Measurements from ENCODE around the gene MAPK10. TPM values are rescaled to one million over a fixed set of nuclear protein-coding genes. Genes with fewer than 3 reads are reported as not detected.
"Not testable (repeated sequence)": the region's sequence is repeated elsewhere in the genome, so short reads cannot be mapped to it uniquely, and the experiment has no call there.

The MAPK10 gene
- total RNA-seq, 1 experiment from 2014 or later: 0.03 TPM

DNA sequence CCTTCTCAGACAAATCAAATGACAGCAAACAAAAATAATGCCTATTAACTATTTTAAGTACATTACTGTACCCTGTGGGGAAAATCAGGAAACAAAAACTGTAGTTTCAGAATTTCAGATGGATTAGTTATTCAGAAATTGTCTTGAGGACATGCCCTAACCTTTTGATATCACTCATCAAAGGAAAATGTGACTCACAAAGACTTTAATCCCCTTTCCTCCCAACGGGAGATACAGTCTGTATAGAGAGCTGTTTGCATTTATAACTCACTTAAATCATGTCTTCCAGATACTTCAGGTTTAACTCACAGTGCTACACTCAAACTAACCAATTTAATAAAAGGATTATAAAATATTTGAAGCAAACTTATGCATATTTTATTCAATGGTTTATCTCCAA is 304.0 kb downstream of the MAPK10 start:
- Histone ChIP-seq H3K4me3 (no peak overlapping the region), H3K9me3 (no peaks in the 10 kb centered on the region), H3K36me3 (no peaks in the 10 kb centered on the region), H3K27me3 (no peaks in the 10 kb centered on the region)
- no peak for DNase-seq

DNA sequence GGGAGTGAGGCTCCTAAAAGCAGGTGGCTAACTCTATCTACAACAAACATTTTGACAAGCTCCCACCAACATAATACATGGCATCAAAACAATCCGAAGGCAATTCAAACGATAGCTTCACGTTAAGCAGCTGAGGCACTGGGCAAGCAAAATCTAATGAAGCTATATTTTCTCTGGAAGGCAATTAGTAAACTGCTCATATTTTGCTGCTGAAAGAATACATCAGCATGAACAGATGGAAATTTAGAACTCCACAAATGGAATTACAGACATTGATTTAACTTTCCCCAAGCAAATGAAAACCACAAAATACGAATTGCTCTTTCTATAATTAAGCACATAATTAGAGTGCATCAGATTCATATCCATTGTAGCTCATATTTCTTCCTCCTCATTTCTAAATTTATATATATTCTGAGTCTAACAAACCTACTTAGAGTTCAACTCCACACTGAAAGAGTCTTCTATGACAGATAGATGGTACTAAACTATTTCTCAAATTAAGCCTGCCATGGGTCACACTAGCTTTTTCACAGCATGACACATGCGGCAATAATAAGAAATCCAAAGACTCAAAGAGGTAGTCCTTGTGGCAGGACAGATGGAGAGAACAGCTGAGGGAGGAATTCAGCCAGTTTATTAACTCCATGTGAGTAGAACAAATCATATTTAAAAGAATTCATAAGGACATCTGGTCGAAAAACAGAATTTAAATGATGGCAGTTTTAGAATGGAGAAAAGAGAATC is 305.4 kb downstream of the MAPK10 start:
- Histone ChIP-seq H3K9me3 (no peaks in the 10 kb centered on the region), H3K36me3 (no peaks in the 10 kb centered on the region), H3K4me3 (no peak overlapping the region), H3K27me3 (no peaks in the 10 kb centered on the region)
- DNase-seq: no peak

DNA sequence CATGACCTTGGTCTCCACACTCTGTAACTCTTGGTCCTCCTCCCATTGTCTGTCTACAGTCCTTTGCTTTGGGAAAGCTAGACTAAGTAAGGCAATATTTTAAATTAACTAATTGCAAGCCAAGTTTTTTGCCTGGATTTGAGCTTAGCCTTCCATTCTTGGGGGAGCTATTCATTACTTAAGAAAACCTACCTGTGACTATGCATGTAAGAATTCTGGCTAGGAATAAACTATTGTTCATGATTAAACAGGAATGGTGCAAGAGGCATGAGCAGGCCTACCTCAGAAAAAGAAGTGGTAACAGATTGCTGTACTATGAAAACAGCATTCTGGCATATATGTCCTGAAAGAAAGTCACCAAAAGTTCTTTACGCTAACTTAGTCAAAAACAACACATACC is 309.4 kb downstream of the MAPK10 start:
- DNase-seq: no peak
- Histone ChIP-seq H3K36me3 (no peaks in the 10 kb centered on the region), H3K4me3 (no peak overlapping the region), H3K9me3 (no peaks in the 10 kb centered on the region), H3K27me3 (no peaks in the 10 kb centered on the region)

DNA sequence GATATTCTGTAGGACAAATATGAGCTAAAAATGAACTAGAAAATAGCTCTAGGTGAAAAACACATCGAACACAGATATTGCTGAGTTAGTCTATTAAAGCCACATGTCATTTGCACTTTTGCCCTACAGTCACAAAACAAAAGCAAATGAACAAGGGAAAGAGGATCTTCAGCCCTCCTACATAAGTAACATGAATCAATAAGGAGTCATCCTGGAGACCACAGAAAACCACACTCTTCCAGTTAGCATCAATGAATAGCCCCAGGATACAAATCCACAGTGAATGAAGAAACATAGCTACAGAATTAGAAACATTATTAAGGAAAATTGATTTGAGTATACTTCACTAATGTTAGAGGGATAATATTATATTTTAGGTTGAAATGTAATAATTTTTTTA is 311.4 kb downstream of the MAPK10 start:
- DNase-seq: no peak

DNA sequence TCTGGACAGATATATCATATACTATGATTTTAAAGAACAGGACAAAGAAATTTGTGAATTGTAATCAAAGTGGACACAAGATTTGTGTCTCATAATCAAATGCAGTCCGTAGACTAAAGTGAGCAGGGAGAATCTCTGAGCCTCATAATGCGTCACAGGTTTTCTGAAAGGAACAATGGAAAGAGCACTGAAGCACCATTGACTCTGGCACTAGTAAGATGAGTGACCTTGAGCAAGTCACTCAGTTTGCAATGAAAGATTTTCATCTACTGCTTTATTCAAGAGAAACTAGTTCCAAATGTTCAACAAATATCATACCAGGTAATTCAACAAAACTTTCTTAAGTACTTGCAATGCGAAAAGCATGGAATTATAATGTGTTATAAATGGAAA is 315.3 kb downstream of the MAPK10 start:
- no peaks in the 10 kb centered on the region for H3K36me3 ChIP-seq
- DNase-seq: no peak
- no peak overlapping the region for H3K4me3 ChIP-seq
- H3K27me3 ChIP-seq: no peaks in the 10 kb centered on the region
- H3K9me3 ChIP-seq: peaks cover 2% of the 10 kb centered on the region; the same call in 1 of the 2 replicates

More for the DNA sequence above, 311.4 kb downstream of the MAPK10 start:
- Histone ChIP-seq H3K27me3 (no peaks in the 10 kb centered on the region), H3K9me3 (no peaks in the 10 kb centered on the region), H3K36me3 (no peaks in the 10 kb centered on the region), H3K4me3 (no peak overlapping the region)

DNA sequence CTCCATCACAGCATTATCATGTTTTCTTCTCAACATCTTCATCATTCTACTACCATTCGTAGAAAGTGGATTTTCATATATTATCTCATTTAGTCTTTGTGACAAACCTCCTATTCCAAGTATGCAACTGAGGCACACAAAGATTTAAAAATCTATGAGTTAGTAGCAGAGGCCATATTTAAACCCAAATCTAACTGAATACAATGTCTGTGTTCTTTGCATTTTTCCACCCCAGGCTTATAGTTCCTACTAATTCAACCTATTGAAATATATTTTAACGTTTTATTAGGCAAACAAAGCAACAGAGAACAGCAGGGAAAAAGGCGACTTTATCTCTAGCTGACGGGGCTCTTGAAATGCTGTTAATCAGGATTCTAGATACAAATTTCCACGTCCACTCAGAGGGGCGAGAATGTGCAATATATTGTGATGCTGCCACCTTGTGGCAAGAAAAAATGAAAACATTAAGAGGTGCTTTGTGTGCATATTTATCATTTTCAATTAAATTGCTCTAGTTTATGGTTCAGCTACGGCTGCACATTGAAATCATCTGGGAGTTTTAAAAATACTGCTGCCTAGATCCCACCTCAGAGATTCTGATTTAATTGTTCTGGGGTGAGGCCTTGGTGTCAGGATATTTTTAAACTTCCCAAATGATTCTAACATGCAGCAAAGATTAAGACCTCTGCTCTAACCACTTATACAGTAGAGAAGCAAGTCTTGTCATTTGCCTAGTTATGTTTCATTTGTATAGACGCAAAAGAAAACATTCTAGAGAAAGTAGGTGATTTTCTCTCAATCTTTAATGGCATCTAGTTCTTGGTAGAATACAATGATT is 315.9 kb downstream of the MAPK10 start:
- no peak for DNase-seq
- H3K36me3 ChIP-seq: no peaks in the 10 kb centered on the region
- H3K4me3 ChIP-seq: no peak overlapping the region
- H3K27me3 ChIP-seq: no peaks in the 10 kb centered on the region
- peaks cover 2% of the 10 kb centered on the region; the same call in 1 of the 2 replicates for H3K9me3 ChIP-seq

DNA sequence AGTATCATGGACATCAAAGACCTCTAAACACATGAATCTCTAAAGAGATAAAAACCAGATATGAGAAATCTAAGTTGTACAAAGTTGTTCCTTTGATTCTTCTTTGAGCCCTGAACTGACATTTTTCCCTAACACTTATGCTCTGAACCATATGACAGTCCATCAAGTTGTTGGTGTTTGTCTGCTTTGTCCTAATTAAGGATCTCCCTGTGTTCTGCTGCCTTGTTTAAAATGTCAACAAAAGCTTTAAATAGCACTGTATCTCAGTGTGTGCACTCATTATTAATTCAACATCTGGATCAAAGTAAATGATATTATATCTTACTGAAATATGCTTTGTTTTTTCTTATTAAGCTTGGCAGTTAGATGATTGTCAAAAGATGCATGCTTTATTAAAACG is 321.8 kb downstream of the MAPK10 start:
- DNase-seq: no peak
- Histone ChIP-seq H3K27me3 (no peaks in the 10 kb centered on the region), H3K36me3 (no peaks in the 10 kb centered on the region), H3K4me3 (no peak overlapping the region), H3K9me3 (peaks cover 2% of the 10 kb centered on the region; the same call in 1 of the 2 replicates)

DNA sequence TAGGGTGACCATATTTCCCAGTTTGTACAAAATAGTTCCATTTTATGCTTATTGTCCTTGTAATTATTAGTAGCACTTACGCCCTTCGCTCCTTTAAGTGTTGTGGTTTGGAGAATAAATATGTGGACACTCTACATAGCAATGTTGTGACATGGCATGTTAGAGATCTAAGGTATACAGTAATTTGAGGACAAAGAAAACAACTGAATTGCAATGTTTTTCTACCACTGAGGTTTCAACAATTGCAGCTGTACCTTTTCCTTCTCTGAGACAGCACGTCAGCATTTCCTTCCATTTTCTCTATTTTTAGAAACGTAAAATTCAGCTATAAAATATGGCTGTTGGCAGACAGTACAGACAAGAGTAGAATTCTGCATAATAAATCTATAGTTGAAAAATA is 323.1 kb downstream of the MAPK10 start:
- no peak overlapping the region for H3K4me3 ChIP-seq
- H3K27me3 ChIP-seq: no peaks in the 10 kb centered on the region
- peaks cover 2% of the 10 kb centered on the region; the same call in 1 of the 2 replicates for H3K9me3 ChIP-seq
- DNase-seq: no peak
- H3K36me3 ChIP-seq: no peaks in the 10 kb centered on the region

DNA sequence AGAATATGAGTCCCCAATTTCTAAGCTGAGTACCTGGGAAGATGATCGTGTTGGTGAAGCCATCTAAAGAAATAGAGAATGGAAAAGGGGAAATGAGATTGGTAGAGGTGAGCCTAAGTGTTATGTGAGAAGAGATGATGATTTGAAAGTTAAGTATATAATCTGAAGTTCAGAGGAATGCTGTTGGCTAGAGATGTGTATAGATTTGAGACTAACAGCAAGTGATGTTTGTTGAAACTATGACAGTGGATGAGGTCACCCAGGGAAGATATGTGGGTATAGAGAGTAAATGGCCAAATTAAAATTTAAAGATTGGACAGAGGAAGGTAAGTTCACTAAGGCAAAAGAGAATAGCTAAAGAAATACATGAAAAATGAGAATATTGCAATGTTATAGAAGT is 324.2 kb downstream of the MAPK10 start:
- H3K36me3 ChIP-seq: no peaks in the 10 kb centered on the region
- DNase-seq: no peak
- no peak overlapping the region for H3K4me3 ChIP-seq
- H3K27me3 ChIP-seq: no peaks in the 10 kb centered on the region
- H3K9me3 ChIP-seq: no peaks in the 10 kb centered on the region

DNA sequence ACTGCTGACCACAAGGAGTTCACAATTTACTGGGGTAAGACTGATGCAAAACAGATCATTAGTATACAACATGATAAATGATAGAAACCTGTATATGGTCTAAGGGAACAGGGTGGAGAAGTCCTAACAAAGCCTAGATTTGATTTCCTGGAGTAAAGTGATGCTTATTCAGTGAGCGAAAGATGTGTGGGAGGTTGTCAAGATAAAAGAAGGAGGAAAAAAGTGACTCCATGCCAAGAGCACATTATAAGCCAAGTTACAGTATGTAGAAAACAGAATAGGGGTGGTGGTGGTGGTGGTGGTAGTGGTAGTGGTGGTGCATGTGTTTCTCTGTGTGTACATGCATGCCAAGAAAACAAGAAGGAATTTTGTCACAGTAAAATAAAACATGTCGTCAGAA is 325.2 kb downstream of the MAPK10 start:
- no peak for DNase-seq
- H3K36me3 ChIP-seq: no peaks in the 10 kb centered on the region

DNA sequence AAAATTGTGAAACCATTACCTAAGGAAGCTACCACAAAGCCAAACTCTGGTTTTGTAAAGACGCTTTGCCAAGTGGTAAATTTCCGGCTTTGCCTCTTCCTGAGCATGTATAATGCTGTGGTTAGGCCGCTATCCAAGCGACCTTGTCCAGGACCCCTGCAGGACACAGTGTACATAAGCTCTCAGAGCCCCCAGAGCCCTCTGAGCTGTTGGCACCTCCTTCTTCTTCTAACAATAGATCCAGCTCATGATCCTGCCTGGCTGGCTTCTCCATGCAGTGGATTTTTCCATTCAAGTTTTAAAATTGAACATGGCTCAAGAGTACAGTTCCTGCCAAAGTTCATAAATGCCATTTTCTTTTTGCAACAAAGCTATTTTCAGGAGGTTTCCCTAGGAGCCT is 326.7 kb downstream of the MAPK10 start:
- H3K9me3 ChIP-seq: no peaks in the 10 kb centered on the region
- DNase-seq: peak; percentile 95
- no peaks in the 10 kb centered on the region for H3K27me3 ChIP-seq
- no peaks in the 10 kb centered on the region for H3K36me3 ChIP-seq
- no peak overlapping the region for H3K4me3 ChIP-seq

More for the DNA sequence above, 325.2 kb downstream of the MAPK10 start:
- Histone ChIP-seq H3K27me3 (no peaks in the 10 kb centered on the region), H3K4me3 (no peak overlapping the region), H3K9me3 (no peaks in the 10 kb centered on the region)

DNA sequence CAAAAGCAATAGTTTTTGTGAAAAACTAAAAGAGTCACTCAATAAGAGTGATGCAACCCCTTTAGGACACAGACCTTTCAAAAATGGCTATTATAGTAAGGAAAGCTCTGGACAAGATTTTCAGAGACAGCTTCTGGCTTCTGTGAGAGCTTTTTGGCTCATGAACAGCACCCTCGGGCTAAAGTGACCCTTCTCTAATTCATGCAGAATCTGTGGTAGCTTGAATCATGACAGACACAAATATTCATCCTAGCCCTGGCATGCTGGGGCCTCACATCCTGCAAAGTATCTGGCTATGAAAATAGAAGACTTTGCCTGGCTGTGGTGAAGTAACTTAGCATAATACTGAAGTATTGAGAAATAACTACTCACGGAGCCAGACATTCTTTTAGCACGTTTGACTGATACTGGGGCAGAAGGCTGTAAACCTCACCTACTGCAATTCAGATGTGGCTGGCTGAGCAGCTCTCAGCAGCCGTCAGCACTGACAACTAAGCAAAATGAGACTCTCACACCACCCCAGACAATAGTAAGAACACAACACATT is 327.3 kb downstream of the MAPK10 start:
- no peaks in the 10 kb centered on the region for H3K9me3 ChIP-seq
- peak; percentile 86 for DNase-seq
- H3K4me3 ChIP-seq: no peak overlapping the region
- H3K36me3 ChIP-seq: no peaks in the 10 kb centered on the region
- no peaks in the 10 kb centered on the region for H3K27me3 ChIP-seq

DNA sequence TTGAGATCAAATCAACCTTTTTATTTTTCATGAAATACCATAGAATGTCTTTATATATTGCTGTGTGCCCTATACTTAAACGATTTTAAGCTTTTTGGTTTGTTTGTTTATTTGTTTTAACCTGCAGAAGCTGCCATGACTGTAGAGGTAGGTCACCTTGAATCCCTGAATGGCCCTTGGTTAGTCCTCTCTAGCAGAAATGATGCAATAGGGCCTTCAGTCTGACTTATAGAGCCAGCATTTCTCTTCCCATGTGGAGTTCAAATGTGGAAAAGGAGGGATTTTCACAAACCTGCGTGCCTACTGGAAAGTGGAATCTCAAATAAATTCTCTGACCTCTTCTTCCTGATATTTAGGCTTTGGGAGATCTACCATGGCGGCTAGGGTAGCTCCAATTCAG is 327.9 kb downstream of the MAPK10 start:
- Histone ChIP-seq H3K36me3 (no peaks in the 10 kb centered on the region), H3K4me3 (no peak overlapping the region), H3K27me3 (no peaks in the 10 kb centered on the region), H3K9me3 (no peaks in the 10 kb centered on the region)
- no peak for DNase-seq

DNA sequence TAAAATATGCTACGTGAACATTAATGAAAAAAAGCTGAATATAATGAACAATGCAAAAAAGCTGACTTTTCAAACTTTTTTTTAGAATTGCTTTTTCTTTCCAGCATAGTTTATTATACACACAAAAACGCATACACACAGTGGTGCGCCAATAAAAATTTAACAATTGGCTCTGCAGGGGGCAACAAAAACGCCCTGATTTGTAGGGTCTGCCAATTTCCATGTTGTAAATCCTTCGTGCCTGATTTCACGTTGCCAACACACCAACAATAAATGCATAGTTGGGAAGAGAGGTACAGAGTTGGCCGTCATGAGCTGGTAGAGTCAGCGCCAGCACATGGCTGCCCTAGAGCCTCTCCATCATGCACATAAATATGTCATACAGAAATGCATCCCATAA is 333.1 kb downstream of the MAPK10 start:
- Histone ChIP-seq H3K9me3 (no peaks in the 10 kb centered on the region), H3K36me3 (no peaks in the 10 kb centered on the region), H3K4me3 (no peak overlapping the region), H3K27me3 (no peaks in the 10 kb centered on the region)
- no peak for DNase-seq

DNA sequence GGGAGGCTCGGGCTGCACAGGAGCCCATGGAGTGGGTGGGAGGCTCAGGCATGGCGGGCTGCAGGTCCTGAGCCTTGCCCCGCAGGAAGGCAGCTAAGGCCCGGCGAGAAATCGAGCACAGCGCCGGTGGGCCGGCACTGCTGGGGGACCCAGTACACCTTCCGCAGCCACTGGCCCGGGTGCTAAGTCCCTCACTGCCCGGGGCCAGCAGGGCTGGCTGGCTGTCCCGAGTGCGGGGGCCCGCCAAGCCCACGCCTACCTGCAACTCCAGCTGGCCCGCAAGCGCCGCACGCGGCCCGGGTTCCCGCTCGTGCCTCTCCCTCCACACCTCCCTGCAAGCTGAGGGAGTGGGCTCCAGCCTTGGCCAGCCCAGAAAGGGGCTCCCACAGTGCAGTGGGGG is 338.2 kb downstream of the MAPK10 start:
- DNase-seq, H3K36me3 ChIP-seq, H3K4me3 ChIP-seq, H3K27me3 ChIP-seq, H3K9me3 ChIP-seq: not testable (repeated sequence)

DNA sequence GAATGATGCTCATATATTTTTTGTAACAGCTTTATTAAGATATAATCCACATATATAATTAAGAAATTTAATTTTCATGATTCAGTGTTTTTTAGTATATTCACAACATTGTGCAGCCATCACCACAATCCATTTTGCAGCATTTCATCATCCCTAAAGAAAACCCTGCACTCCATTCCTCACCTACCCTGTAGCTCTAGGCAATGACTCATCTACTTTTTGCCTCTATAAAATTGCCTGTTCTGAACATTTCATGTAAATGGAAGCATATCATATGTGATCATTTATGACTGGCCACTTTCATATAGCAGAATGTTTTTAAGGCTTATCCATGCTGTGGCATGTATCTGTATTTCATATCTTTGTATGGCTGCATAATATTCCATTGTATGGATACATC is 339.9 kb downstream of the MAPK10 start:
- no peak for DNase-seq
- Histone ChIP-seq H3K4me3 (no peak overlapping the region), H3K36me3 (no peaks in the 10 kb centered on the region), H3K27me3 (no peaks in the 10 kb centered on the region), H3K9me3 (no peaks in the 10 kb centered on the region)

DNA sequence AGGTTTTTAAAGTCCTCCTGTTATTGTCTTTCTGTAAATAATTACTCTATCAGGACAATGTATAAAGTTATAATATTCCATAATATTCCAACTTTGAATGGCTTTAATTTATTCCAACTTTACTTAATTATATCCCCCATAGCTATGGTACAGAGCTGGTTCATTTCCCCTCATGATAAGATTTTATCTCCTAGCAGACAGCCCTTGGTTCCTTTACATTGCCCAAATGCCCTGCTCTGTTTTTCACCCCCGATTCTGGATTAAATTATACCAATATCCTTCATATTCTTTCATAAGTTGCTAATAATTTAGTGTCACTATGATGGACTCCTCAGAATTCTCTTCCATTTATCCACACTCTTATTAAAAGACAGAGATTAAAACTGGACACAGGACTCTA is 340.5 kb downstream of the MAPK10 start:
- H3K4me3 ChIP-seq: no peak overlapping the region
- H3K27me3 ChIP-seq: no peaks in the 10 kb centered on the region
- DNase-seq: no peak
- no peaks in the 10 kb centered on the region for H3K36me3 ChIP-seq
- no peaks in the 10 kb centered on the region for H3K9me3 ChIP-seq

Data from MG63 (cell line).